ENCODE data around the gene USB1. TPM values are rescaled to one million over a fixed set of nuclear protein-coding genes. Genes with fewer than 3 reads are reported as not detected.

The USB1 gene
- total and polyA plus RNA-seq, 2 donors: 4.5 to 31.4 TPM

DNA sequence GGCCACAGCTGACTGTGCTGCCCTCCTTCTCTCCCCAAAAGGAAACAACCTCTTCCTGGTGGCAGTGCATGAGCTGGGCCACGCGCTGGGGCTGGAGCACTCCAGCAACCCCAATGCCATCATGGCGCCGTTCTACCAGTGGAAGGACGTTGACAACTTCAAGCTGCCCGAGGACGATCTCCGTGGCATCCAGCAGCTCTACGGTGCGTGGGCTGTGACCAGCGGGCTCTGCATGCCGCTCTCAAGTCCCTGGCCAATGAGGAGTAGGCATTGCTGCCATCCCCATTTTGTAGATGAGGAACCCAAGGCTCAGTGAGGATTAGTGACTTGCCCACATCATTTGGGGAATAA, 39.3 kb downstream of the USB1 start:
- Histone ChIP-seq H3K36me3 (ENCODE audit: control insufficient read depth in 2 of 2, insufficient read depth in 2 of 2, low read length in 1 of 2) (no peaks in the 10 kb centered on the region), H3K9me3 (ENCODE audit: control insufficient read depth in 2 of 2, insufficient read depth in 1 of 2, low read length in 1 of 2) (no peaks in the 10 kb centered on the region), H3K27me3 (ENCODE audit: control insufficient read depth in 2 of 2, insufficient read depth in 1 of 2, low read length in 1 of 2) (no peaks in the 10 kb centered on the region), H3K4me1 (ENCODE audit: control insufficient read depth in 2 of 2, insufficient read depth in 2 of 2, low read length in 2 of 2) (no peaks in the 10 kb centered on the region), H3K4me3 (ENCODE audit: low read length in 2 of 2) (no peak overlapping the region), H3K27ac (ENCODE audit: low read depth in 1 of 2, low read length in 1 of 2) (no peak overlapping the region)
- 98% methylated on average over 12 of the region's 12 CpGs for WGBS
- DNase-seq (ENCODE audit: low read depth in 6 of 9, low spot score in 9 of 9): no peak

DNA sequence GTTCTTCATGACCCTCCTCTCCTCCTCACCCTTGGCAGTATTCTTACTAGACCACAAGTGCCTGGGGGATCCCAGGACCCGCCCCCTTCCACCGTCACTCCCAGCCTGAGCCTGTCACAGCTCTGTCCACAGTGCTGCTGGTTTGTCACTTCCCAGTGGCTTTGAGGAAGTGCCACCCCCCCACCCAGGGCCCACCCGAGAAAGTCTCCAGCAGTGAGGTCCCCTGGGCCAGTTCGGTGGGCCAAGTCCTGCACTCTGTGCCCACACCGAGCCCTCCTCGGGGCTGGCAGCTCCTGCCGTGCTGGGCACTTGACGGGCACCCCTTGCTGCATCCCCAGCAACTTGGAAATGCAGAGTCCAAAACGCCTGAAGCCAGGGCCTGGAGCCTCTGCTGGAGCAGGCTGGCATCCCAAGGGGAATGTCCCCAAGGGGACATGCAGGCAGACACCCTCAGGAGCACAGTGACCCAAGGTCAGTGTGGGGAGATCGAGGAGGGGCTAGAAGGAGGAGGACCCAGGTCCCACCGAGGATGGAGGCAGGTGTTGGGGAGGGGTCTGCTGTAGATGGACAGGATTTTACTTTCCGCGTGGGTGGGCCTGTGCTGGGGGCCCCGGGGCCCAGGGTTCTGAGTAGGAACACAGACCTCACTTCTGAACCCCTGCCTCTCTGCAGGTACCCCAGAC, 39.9 kb downstream of the USB1 start:
- Histone ChIP-seq H3K27me3 (ENCODE audit: control insufficient read depth in 2 of 2, insufficient read depth in 1 of 2, low read length in 1 of 2) (no peaks in the 10 kb centered on the region), H3K27ac (ENCODE audit: low read depth in 1 of 2, low read length in 1 of 2) (no peak overlapping the region), H3K4me3 (ENCODE audit: low read length in 2 of 2) (no peak overlapping the region), H3K9me3 (ENCODE audit: control insufficient read depth in 2 of 2, insufficient read depth in 1 of 2, low read length in 1 of 2) (no peaks in the 10 kb centered on the region), H3K36me3 (ENCODE audit: control insufficient read depth in 2 of 2, insufficient read depth in 2 of 2, low read length in 1 of 2) (no peaks in the 10 kb centered on the region), H3K4me1 (ENCODE audit: control insufficient read depth in 2 of 2, insufficient read depth in 2 of 2, low read length in 2 of 2) (no peaks in the 10 kb centered on the region)
- WGBS: 90% methylated on average over 14 of the region's 14 CpGs
- no peak for DNase-seq (ENCODE audit: low read depth in 6 of 9, low spot score in 9 of 9)

DNA sequence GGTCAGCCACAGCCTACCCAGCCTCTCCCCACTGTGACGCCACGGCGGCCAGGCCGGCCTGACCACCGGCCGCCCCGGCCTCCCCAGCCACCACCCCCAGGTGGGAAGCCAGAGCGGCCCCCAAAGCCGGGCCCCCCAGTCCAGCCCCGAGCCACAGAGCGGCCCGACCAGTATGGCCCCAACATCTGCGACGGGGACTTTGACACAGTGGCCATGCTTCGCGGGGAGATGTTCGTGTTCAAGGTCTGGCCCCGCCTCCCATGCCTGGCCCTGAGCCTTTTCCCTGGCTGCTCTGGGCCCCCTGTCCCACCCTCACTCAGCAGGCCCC, 40.4 kb downstream of the USB1 start:
- 94% methylated on average over 18 of the region's 18 CpGs for whole genome bisulfite sequencing
- Histone ChIP-seq H3K36me3 (ENCODE audit: control insufficient read depth in 2 of 2, insufficient read depth in 2 of 2, low read length in 1 of 2) (no peaks in the 10 kb centered on the region), H3K27me3 (ENCODE audit: control insufficient read depth in 2 of 2, insufficient read depth in 1 of 2, low read length in 1 of 2) (no peaks in the 10 kb centered on the region), H3K27ac (ENCODE audit: low read depth in 1 of 2, low read length in 1 of 2) (no peak overlapping the region), H3K4me1 (ENCODE audit: control insufficient read depth in 2 of 2, insufficient read depth in 2 of 2, low read length in 2 of 2) (no peaks in the 10 kb centered on the region), H3K4me3 (ENCODE audit: low read length in 2 of 2) (no peak overlapping the region), H3K9me3 (ENCODE audit: control insufficient read depth in 2 of 2, insufficient read depth in 1 of 2, low read length in 1 of 2) (no peaks in the 10 kb centered on the region)
- no peak for DNase-seq (ENCODE audit: low read depth in 6 of 9, low spot score in 9 of 9)

DNA sequence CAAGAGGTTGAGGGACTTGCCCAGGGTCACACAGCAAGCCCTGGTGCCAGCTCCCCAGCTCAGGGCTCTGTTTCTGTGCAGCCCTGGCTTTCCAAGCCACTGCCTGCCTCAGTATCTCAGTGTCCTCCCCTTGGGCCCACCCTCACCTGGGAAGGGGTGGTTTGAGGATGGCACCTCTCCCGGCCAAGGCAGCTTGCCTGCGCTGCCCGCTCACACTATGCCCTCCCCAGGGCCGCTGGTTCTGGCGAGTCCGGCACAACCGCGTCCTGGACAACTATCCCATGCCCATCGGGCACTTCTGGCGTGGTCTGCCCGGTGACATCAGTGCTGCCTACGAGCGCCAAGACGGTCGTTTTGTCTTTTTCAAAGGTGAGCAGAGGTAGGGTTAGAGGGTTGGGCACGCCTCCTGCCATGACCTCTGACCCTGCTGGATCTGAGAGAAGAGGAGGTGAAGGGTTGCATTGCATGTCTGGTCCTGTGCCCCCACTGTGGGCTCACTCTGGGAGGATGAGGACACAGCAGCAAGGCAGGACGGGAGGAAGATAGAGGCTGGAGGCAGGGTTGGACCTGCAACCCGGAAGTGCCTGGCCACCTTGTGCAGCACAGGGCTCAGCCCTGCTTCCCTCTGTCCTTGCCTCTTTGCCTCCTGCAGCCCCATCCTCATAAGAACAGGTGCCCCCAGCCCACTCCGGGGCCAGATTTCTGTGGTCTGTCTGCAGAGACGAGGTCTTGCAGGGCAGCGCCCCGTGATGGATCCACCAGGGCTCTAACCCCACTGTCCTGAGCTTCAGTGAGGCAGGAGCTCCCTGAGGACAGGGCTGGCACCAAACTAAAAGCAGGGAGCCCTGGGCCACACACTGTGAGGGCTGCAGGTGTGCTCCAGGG, 41.0 kb downstream of the USB1 start:
- H3K36me3 ChIP-seq (ENCODE audit: control insufficient read depth in 2 of 2, insufficient read depth in 2 of 2, low read length in 1 of 2): no peaks in the 10 kb centered on the region
- no peak for DNase-seq (ENCODE audit: low read depth in 6 of 9, low spot score in 9 of 9)
- no peaks in the 10 kb centered on the region for H3K4me1 ChIP-seq (ENCODE audit: control insufficient read depth in 2 of 2, insufficient read depth in 2 of 2, low read length in 2 of 2)
- H3K9me3 ChIP-seq (ENCODE audit: control insufficient read depth in 2 of 2, insufficient read depth in 1 of 2, low read length in 1 of 2): no peaks in the 10 kb centered on the region
- no peaks in the 10 kb centered on the region for H3K27me3 ChIP-seq (ENCODE audit: control insufficient read depth in 2 of 2, insufficient read depth in 1 of 2, low read length in 1 of 2)
- no peak overlapping the region for H3K4me3 ChIP-seq (ENCODE audit: low read length in 2 of 2)
- no peak overlapping the region for H3K27ac ChIP-seq (ENCODE audit: low read depth in 1 of 2, low read length in 1 of 2)
- 98% methylated on average over 22 of the region's 22 CpGs for WGBS

DNA sequence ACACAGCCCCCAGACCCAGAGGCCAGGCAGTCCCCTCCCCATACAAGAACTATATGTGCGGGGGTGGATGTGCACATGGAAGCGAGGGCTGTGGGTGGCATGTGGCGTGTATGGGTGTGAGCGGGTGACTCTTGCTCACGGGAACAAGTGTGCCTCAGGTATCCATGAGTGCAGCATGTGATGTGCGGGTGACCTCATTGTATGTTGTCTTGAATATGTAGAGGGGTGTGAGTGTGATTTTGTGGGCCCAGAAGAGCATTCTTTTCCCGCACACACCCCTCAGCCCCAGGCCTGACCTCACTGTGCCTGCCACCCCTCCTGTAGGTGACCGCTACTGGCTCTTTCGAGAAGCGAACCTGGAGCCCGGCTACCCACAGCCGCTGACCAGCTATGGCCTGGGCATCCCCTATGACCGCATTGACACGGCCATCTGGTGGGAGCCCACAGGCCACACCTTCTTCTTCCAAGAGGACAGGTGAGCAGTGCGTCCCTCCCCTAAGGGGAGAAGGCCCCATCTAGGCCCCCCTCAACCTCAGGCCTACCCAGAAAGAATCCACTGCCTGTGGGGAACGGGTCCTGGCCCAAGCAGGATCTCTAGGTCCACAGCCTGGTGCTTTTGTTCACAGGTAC, 41.8 kb downstream of the USB1 start:
- no peaks in the 10 kb centered on the region for H3K27me3 ChIP-seq (ENCODE audit: control insufficient read depth in 2 of 2, insufficient read depth in 1 of 2, low read length in 1 of 2)
- H3K4me3 ChIP-seq (ENCODE audit: low read length in 2 of 2): no peak overlapping the region
- H3K4me1 ChIP-seq (ENCODE audit: control insufficient read depth in 2 of 2, insufficient read depth in 2 of 2, low read length in 2 of 2): no peaks in the 10 kb centered on the region
- no peak overlapping the region for H3K27ac ChIP-seq (ENCODE audit: low read depth in 1 of 2, low read length in 1 of 2)
- no peaks in the 10 kb centered on the region for H3K36me3 ChIP-seq (ENCODE audit: control insufficient read depth in 2 of 2, insufficient read depth in 2 of 2, low read length in 1 of 2)
- 96% methylated on average over 16 of the region's 16 CpGs for WGBS
- no peaks in the 10 kb centered on the region for H3K9me3 ChIP-seq (ENCODE audit: control insufficient read depth in 2 of 2, insufficient read depth in 1 of 2, low read length in 1 of 2)
- DNase-seq (ENCODE audit: low read depth in 6 of 9, low spot score in 9 of 9): no peak

DNA sequence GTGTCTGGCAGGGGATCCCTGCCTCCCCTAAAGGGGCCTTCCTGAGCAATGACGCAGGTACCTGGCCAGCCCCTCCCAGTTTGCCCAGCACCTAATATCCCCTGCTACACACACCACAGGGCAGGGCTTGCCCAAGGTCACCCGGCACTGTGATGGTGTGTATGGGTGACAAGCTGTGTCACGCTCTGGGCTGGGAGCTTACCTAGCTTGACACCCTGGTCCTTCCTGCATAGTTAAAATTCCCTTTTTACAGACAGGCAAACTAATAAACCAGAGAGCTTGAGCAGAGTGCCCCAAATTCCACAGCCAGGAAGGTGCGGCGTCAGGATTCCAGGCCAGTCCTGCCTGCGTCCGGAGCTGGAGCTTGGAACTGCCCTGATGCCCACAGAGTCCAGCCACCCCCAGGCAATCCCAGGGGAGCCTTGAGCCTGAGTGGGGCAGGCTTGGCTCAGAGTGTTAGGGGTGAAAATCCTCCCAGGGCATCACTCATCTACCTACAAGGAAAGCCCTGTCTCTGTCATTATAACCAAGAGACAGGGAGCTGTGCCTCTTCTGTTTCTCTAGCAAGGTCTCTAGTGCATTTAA, 42.5 kb downstream of the USB1 start:
- Histone ChIP-seq H3K4me3 (ENCODE audit: low read length in 2 of 2) (no peak overlapping the region), H3K9me3 (ENCODE audit: control insufficient read depth in 2 of 2, insufficient read depth in 1 of 2, low read length in 1 of 2) (no peaks in the 10 kb centered on the region), H3K27ac (ENCODE audit: low read depth in 1 of 2, low read length in 1 of 2) (no peak overlapping the region), H3K36me3 (ENCODE audit: control insufficient read depth in 2 of 2, insufficient read depth in 2 of 2, low read length in 1 of 2) (no peaks in the 10 kb centered on the region), H3K4me1 (ENCODE audit: control insufficient read depth in 2 of 2, insufficient read depth in 2 of 2, low read length in 2 of 2) (no peaks in the 10 kb centered on the region), H3K27me3 (ENCODE audit: control insufficient read depth in 2 of 2, insufficient read depth in 1 of 2, low read length in 1 of 2) (no peaks in the 10 kb centered on the region)
- WGBS: 95% methylated on average over 7 of the region's 7 CpGs
- no peak for DNase-seq (ENCODE audit: low read depth in 6 of 9, low spot score in 9 of 9)

DNA sequence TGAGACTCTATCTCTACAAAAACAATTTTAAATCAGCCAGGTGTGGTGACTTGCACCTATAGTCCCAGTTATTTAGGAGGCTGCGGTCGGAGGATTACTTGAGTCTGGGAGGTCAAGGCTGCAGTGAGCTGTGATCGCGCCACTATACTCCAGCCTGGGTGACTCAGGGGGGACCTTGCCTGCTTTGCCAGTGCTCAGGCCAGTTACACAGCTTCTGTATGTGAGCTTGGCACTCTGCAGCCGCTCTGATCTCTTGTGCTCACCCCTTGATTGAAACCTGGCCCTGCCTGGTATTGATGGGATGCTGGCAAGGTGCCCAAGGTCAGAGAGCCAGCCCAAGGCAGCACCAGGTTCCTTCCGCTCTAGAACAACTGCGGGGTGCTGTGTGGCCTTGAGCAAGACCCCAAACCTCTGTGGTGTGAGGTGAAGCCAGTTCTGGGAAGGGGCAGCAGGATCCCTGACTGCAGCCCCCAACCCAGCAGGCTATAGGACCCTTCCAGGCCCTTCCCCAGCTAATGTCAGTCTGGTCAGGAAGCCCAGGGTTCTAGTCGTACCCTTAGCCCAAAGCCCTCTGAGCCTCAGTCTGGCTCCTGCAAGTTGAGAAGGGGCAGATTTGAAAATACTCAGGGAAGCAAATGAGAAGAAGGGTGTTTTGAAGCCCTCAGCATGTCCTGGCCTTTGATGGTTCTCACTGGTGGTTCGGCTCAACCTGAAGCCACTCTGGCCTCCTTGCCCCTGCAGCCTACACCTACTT, 43.2 kb downstream of the USB1 start:
- Histone ChIP-seq H3K27ac (ENCODE audit: low read depth in 1 of 2, low read length in 1 of 2) (no peak overlapping the region), H3K4me1 (ENCODE audit: control insufficient read depth in 2 of 2, insufficient read depth in 2 of 2, low read length in 2 of 2) (no peaks in the 10 kb centered on the region), H3K27me3 (ENCODE audit: control insufficient read depth in 2 of 2, insufficient read depth in 1 of 2, low read length in 1 of 2) (no peaks in the 10 kb centered on the region), H3K36me3 (ENCODE audit: control insufficient read depth in 2 of 2, insufficient read depth in 2 of 2, low read length in 1 of 2) (no peaks in the 10 kb centered on the region), H3K9me3 (ENCODE audit: control insufficient read depth in 2 of 2, insufficient read depth in 1 of 2, low read length in 1 of 2) (no peaks in the 10 kb centered on the region), H3K4me3 (ENCODE audit: low read length in 2 of 2) (no peak overlapping the region)
- DNase-seq (ENCODE audit: low read depth in 6 of 9, low spot score in 9 of 9): no peak
- 97% methylated on average over 9 of the region's 9 CpGs for WGBS

DNA sequence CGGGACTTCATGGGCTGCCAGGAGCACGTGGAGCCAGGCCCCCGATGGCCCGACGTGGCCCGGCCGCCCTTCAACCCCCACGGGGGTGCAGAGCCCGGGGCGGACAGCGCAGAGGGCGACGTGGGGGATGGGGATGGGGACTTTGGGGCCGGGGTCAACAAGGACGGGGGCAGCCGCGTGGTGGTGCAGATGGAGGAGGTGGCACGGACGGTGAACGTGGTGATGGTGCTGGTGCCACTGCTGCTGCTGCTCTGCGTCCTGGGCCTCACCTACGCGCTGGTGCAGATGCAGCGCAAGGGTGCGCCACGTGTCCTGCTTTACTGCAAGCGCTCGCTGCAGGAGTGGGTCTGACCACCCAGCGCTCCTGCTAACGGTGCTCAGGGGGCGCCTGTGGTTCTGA, 43.9 kb downstream of the USB1 start:
- no peak overlapping the region for H3K27ac ChIP-seq (ENCODE audit: low read depth in 1 of 2, low read length in 1 of 2)
- no peaks in the 10 kb centered on the region for H3K9me3 ChIP-seq (ENCODE audit: control insufficient read depth in 2 of 2, insufficient read depth in 1 of 2, low read length in 1 of 2)
- no peaks in the 10 kb centered on the region for H3K4me1 ChIP-seq (ENCODE audit: control insufficient read depth in 2 of 2, insufficient read depth in 2 of 2, low read length in 2 of 2)
- no peaks in the 10 kb centered on the region for H3K27me3 ChIP-seq (ENCODE audit: control insufficient read depth in 2 of 2, insufficient read depth in 1 of 2, low read length in 1 of 2)
- DNase-seq (ENCODE audit: low read depth in 6 of 9, low spot score in 9 of 9): no peak
- WGBS: 94% methylated on average over 31 of the region's 31 CpGs
- H3K4me3 ChIP-seq (ENCODE audit: low read length in 2 of 2): no peak overlapping the region
- no peaks in the 10 kb centered on the region for H3K36me3 ChIP-seq (ENCODE audit: control insufficient read depth in 2 of 2, insufficient read depth in 2 of 2, low read length in 1 of 2)

Data from thymus (tissue), 11 donors.